Prostate gland (tissue), 2 donors: Measurements from ENCODE around the gene PRSS27.
"Not testable (repeated sequence)": the region's sequence is repeated elsewhere in the genome, so short reads cannot be mapped to it uniquely, and the experiment has no call there.

Experiments used
- CTCF ChIP-seq, 4 experiments: fragments of 200-600 bp in 2 of 4; fragments of 450-650 bp in 2 of 4; sonication (generic) in 2 of 4; IDR thresholded peaks; 1 replicate in 3 of 4; 2 replicates in 1 of 4; pipeline ENCODE4 v1.5.1; 2016 to 2019; ENCODE audit warnings: antibody characterized with exemption in 4 of 4, mild to moderate bottlenecking in 2 of 4, moderate library complexity in 2 of 4
- POLR2A ChIP-seq: fragments of 450-650 bp; IDR thresholded peaks from one replicate; pipeline ENCODE4 v1.6.1; 2016; ENCODE audit warnings: antibody characterized with exemption, mild to moderate bottlenecking

GRCh38 chr16:2678206-2678965 is 41.6 kb downstream of the PRSS27 start:
- TF ChIP-seq POLR2A; CTCF (IDR thresholded peaks at IDR 0.05): not testable (repeated sequence)
